IMR-90 (cell line): ENCODE data around the gene ATP8B3. TPM values are rescaled to one million over a fixed set of nuclear protein-coding genes. Genes with fewer than 3 reads are reported as not detected.

ENCODE experiments used
- ATAC-seq: fragments of 200-7000 bp; cut with Tn5 transposase; 2 replicates; pipeline ENCODE4 v1.9.1; 2020; ENCODE audit warnings: low read depth, mild to moderate bottlenecking, moderate library complexity
- BruUV-seq: library from RNA; stranded (reverse); fragments of 400-500 nt; replicated peaks from 2 replicates; lab custom pipeline; 2021; lab: Mats Ljungman, UMichigan
- CTCF ChIA-PET: fragments of 300-600 bp; formaldehyde crosslinking; extraction: SDS; loops from one replicate; lab custom pipeline; 2021; ENCODE audit warnings: antibody characterized with exemption; lab: Yijun Ruan, JAX
- POLR2A ChIA-PET: fragments of 300-600 bp; sonication (Branson Sonifier 250); formaldehyde crosslinking; loops from one replicate; lab custom pipeline; 2022; ENCODE audit warnings: antibody characterized with exemption; ENCODE audit not compliant: unreplicated experiment; lab: Charles Lee
- DNase-seq: peaks from one replicate; pipeline ENCODE4 v3.0.0; 2013
- H2AFZ ChIP-seq: replicated peaks from 2 replicates; pipeline ENCODE3; 2013; ENCODE audit warnings: low read length, mild to moderate bottlenecking; ENCODE audit not compliant: poor library complexity
- H2AK5ac ChIP-seq: 2 replicates; pipeline ENCODE4 v1.6.1; 2013; ENCODE audit warnings: low read depth, low read length, inconsistent platforms
- H2AK9ac ChIP-seq: replicated peaks from 2 replicates; pipeline ENCODE3; 2013; ENCODE audit warnings: mild to moderate bottlenecking, low read depth, low read length, moderate library complexity; ENCODE audit not compliant: poor library complexity
- H2BK120ac ChIP-seq: 2 replicates; pipeline ENCODE4 v1.6.1; 2013; ENCODE audit warnings: low read depth, low read length, inconsistent platforms
- H2BK15ac ChIP-seq: 3 replicates; pipeline ENCODE4 v1.6.1; 2013; ENCODE audit warnings: low read depth, low read length, inconsistent platforms
- H2BK20ac ChIP-seq: 2 replicates; pipeline ENCODE4 v1.6.1; 2013; ENCODE audit warnings: low read depth, mild to moderate bottlenecking, inconsistent platforms, low read length, moderate library complexity
- H2BK5ac ChIP-seq: 2 replicates; pipeline ENCODE4 v1.6.1; 2013; ENCODE audit warnings: mild to moderate bottlenecking, low read depth, low read length, inconsistent platforms; ENCODE audit not compliant: poor library complexity, severe bottlenecking
- H3K14ac ChIP-seq: replicated peaks from 2 replicates; pipeline ENCODE4 v1.6.1; 2013; ENCODE audit warnings: low read depth, low read length, inconsistent platforms
- H3K18ac ChIP-seq: 2 replicates; pipeline ENCODE4 v1.6.1; 2013; ENCODE audit warnings: low read depth, low read length, control low read depth
- H3K23ac ChIP-seq: 2 replicates; pipeline ENCODE4 v1.6.1; 2013; ENCODE audit warnings: low read depth, low read length, inconsistent platforms
- H3K27ac ChIP-seq: 2 replicates; pipeline ENCODE4 v1.5.1; 2013; ENCODE audit warnings: mild to moderate bottlenecking, control low read depth, low read length; ENCODE audit not compliant: insufficient read depth
- H3K27me3 ChIP-seq: 2 replicates; pipeline ENCODE4 v1.6.1; 2013; ENCODE audit warnings: low read length; ENCODE audit not compliant: control insufficient read depth, insufficient read depth
- H3K36me3 ChIP-seq: 2 replicates; pipeline ENCODE4 v1.6.1; 2013; ENCODE audit warnings: low read length, mixed read lengths; ENCODE audit not compliant: control insufficient read depth, insufficient read depth
- H3K4ac ChIP-seq: 2 replicates; pipeline ENCODE4 v1.6.1; 2013; ENCODE audit warnings: low read depth, low read length, inconsistent platforms
- H3K4me1 ChIP-seq: 2 replicates; pipeline ENCODE4 v1.6.1; 2013; ENCODE audit warnings: low read length, mixed read lengths; ENCODE audit not compliant: control insufficient read depth, insufficient read depth
- H3K4me2 ChIP-seq: 2 replicates; pipeline ENCODE4 v1.6.1; 2013; ENCODE audit warnings: low read depth, mild to moderate bottlenecking, control low read depth, low read length, moderate library complexity
- H3K4me3 ChIP-seq: 2 replicates; pipeline ENCODE4 v1.5.1; 2013; ENCODE audit warnings: low read depth, mild to moderate bottlenecking, control low read depth, low read length, moderate library complexity; ENCODE audit not compliant: insufficient read depth
- H3K56ac ChIP-seq: 2 replicates; pipeline ENCODE4 v1.6.1; 2013; ENCODE audit warnings: low read length, inconsistent platforms; ENCODE audit not compliant: insufficient read depth; ENCODE audit errors: extremely low read depth
- H3K79me1 ChIP-seq, 2 experiments: 2 replicates each; pipeline ENCODE4 v1.6.1; 2013; ENCODE audit warnings: low read length in 2 of 2, inconsistent platforms in 1 of 2, low read depth in 1 of 2
- H3K9ac ChIP-seq: 2 replicates; pipeline ENCODE4 v1.6.1; 2013; ENCODE audit warnings: low read depth, low read length, control low read depth
- H3K9me1 ChIP-seq: 2 replicates; pipeline ENCODE4 v1.6.1; 2013; ENCODE audit warnings: low read length, inconsistent platforms; ENCODE audit not compliant: insufficient read depth
- H3K9me3 ChIP-seq: 2 replicates; pipeline ENCODE4 v1.6.1; 2013; ENCODE audit warnings: low read length; ENCODE audit not compliant: control insufficient read depth, insufficient read depth
- H4K20me1 ChIP-seq: 2 replicates; pipeline ENCODE4 v1.6.1; 2013; ENCODE audit warnings: low read length, inconsistent platforms; ENCODE audit not compliant: insufficient read depth
- H4K5ac ChIP-seq: 2 replicates; pipeline ENCODE4 v1.6.1; 2013; ENCODE audit warnings: mild to moderate bottlenecking, low read depth, low read length, control low read depth
- H4K8ac ChIP-seq, 2 experiments: 2 replicates each; pipeline ENCODE4 v1.6.1; 2013; ENCODE audit warnings: low read depth in 2 of 2, low read length in 2 of 2, control low read depth in 1 of 2, inconsistent platforms in 1 of 2
- H4K91ac ChIP-seq: 2 replicates; pipeline ENCODE4 v1.6.1; 2013; ENCODE audit warnings: low read depth, low read length, inconsistent platforms; ENCODE audit not compliant: insufficient read depth
- CHD1 ChIP-seq: IDR thresholded peaks from 2 replicates; pipeline ENCODE4 v1.6.1; 2012; ENCODE audit warnings: low read depth, low read length, improper control_type of control experiment
- FOS ChIP-seq: fragments of 150-350 bp; IDR thresholded peaks from 2 replicates; pipeline ENCODE4 v1.6.1; 2016; ENCODE audit warnings: low read depth, low read length
- MXI1 ChIP-seq: IDR thresholded peaks from 2 replicates; pipeline ENCODE4 v1.6.1; 2012; ENCODE audit warnings: low read depth, mild to moderate bottlenecking, low read length, moderate library complexity, borderline replicate concordance
- RFX5 ChIP-seq: IDR thresholded peaks from 2 replicates; pipeline ENCODE4 v1.8.0; 2012; ENCODE audit warnings: low read depth, mild to moderate bottlenecking, low read length, moderate library complexity
- WGBS, 2 experiments: methylation state at CpG; one replicate each; pipeline versions ENCODE4 v1.1.5 to v1.1.7; 2013; ENCODE audit warnings: missing lambda C conversion rate in 2 of 2; ENCODE audit not compliant: insufficient read length in 1 of 2; ENCODE audit errors: extremely low coverage in 2 of 2; 5-methylcytosine and 5-hydroxymethylcytosine counted together
- dilution Hi-C: fragments of 300-500 bp; cut with HindIII; formaldehyde crosslinking; loops from one replicate; pipeline ENCODE4 v1.14.3; 2018; ENCODE audit warnings: low sequenced_read_pairs; ENCODE audit not compliant: unreplicated experiment
- in situ Hi-C: fragments of 300-500 bp; cut with MboI; formaldehyde crosslinking; loops from 3 replicates; pipeline ENCODE4 v1.14.3; 2019; ENCODE audit warnings: low sequenced_read_pairs, inconsistent platforms, mixed read lengths
- intact Hi-C: fragments of 100-400 bp; cut with micrococcal nuclease; formaldehyde crosslinking; loops from 2 replicates; pipeline ENCODE4 v1.10.0; 2022
- polyA plus RNA-seq, 3 experiments: library from polyadenylated mRNA; depleted of rRNA; stranded (reverse); fragments of >200 nt; gene quantifications; 2 replicates each; pipeline ENCODE4 v1.2.3, GENCODE V29; 2012; ENCODE audit warnings: low replicate concordance in 1 of 3
- total RNA-seq: library from RNA; depleted of rRNA; stranded (reverse); fragments of >200 nt; gene quantifications from 2 replicates; pipeline ENCODE4 v1.2.3, GENCODE V29; 2012
- TF ChIP-seq, protein P1 (sequence below): fragments of 150-350 bp; IDR thresholded peaks from 2 replicates; pipeline ENCODE4 v1.6.1; 2017; ENCODE audit warnings: mild to moderate bottlenecking, antibody characterized with exemption, low read length, low read depth

The ATP8B3 gene
- total and polyA plus RNA-seq, 2 of the 4 experiments (the other 2 are of a cell fraction) = 1.6 to 8.1 TPM

DNA sequence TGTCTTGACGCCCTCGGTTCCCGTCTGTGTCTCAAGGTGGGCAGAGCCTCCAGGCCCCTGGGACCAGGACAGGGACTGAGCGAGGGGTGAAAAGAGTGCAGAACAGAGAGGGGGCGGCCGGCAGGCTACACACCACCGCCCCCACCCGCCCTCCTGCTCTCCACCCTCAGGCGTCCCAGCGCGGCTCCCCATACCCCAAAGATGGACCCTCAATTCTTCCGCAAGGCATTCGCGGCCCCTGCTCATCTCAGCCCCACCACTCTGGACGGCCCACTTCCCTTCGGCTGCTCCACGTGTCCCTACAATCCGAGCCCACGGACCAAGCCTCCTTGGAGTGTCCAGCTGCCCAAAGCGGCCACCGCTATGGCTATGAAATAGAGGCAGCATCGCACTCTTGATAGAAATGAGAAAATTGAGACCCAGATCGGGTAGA, 49.5 kb upstream of the ATP8B3 start:
- Histone ChIP-seq H4K20me1 (peaks cover 61% of the 10 kb centered on the region), H3K9ac (peak overlapping the region; percentile 84), H3K14ac (peak overlapping the region; percentile 0), H3K4me2 (peak overlapping the region; percentile 77), H3K56ac (no peak overlapping the region; the same call in 1 of the 2 replicates), H3K36me3 (no peaks in the 10 kb centered on the region), H2BK120ac (no peak overlapping the region), H3K9me3 (no peaks in the 10 kb centered on the region), H3K4me1 (peaks cover 37% of the 10 kb centered on the region), H3K27me3 (no peaks in the 10 kb centered on the region), H3K4ac (peak overlapping the region; percentile 58), H4K8ac (no peak overlapping the region), H3K4me3 (peak overlapping the region; percentile 98), H4K91ac (0 out of 2 replicates have a peak overlapping the region, but pooled peaks have one; percentile 21), H2AK5ac (peak overlapping the region; percentile 54), H2AK9ac (peak overlapping the region; percentile 94), H3K18ac (no peak overlapping the region), H2BK15ac (no peak overlapping the region), H2BK20ac (no peak overlapping the region), H4K5ac (no peak overlapping the region), H2AFZ (peak overlapping the region; percentile 56), H3K79me1 (peaks cover 5 to 63% of the 10 kb centered on the region in 2 experiments; a peak in 3 of 4 replicates), H3K9me1 (peaks cover under 1% of the 10 kb centered on the region; the same call in 1 of the 2 replicates), H3K27ac (peak overlapping the region; percentile 68), H2BK5ac (no peak overlapping the region), H3K23ac (peak overlapping the region; percentile 50)
- BruUV-seq = no TSS peak
- DNase-seq (no peak), ATAC-seq (no peak)
- ChIA-PET CTCF (no interaction called here), POLR2A (no interaction called here)
- TF ChIP-seq FOS = no peak
- peak; percentile 92 for TF ChIP-seq MXI1
- no peak for TF ChIP-seq CHD1
- TF ChIP-seq, protein P1, sequence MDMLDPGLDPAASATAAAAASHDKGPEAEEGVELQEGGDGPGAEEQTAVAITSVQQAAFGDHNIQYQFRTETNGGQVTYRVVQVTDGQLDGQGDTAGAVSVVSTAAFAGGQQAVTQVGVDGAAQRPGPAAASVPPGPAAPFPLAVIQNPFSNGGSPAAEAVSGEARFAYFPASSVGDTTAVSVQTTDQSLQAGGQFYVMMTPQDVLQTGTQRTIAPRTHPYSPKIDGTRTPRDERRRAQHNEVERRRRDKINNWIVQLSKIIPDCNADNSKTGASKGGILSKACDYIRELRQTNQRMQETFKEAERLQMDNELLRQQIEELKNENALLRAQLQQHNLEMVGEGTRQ = peak; percentile 41; the same call in 1 of the 2 replicates
- no peak for TF ChIP-seq RFX5
- intact Hi-C loops = no loop called here
- WGBS, 2 experiments = no CpG with 5 or more reads among the region's 23 CpGs
- dilution Hi-C loops = no loop called here
- in situ Hi-C loops = no loop called here
